GM19239 (cell line): ENCODE measurements around the gene HLA-B.
"Not testable (repeated sequence)": the region's sequence is repeated elsewhere in the genome, so short reads cannot be mapped to it uniquely, and the experiment has no call there.

Experiments
- DNase-seq: peaks from one replicate; pipeline ENCODE4 v3.0.0; 2011; ENCODE audit warnings: low spot score; ENCODE audit not compliant: insufficient read length
- FAIRE-seq: peaks from 2 replicates; lab custom pipeline; 2011; peaks lifted over from hg19 to GRCh38; lab: Jason Lieb, UNC

HLA-B gene

GRCh38 chr6:31356946-31357466 is at the start of gene HLA-B:
Gene HLA-B (minus strand): TSS chr6:31357179. CDS start chr6:31357158, 21 bp downstream.
- DNase-seq = peak; percentile 28
- FAIRE-seq = peak; percentile 81

DNA sequence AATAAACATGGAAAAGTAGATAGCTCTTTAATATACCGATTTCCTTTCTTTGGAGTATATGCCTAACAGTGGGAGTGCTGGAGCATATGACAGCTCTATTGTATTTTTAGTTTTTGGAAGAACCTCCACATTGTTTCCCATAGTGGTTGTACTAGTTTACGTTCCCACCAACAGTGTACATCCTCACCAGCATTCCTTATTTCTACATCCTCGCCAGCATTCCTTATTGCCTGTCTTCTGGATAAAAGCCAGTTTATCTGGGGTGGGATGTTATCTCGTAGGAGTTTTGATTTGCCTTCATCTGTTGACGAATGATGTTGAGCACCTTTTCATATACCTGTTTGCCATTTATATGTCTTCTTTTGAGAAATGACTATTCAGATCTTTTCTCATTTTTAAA is 49.0 kb upstream of the HLA-B start:
- no peak for FAIRE-seq
- DNase-seq = no peak

GRCh38 chr6:31404061-31404364 is 47.0 kb upstream of the HLA-B start:
- FAIRE-seq, DNase-seq: not testable (repeated sequence)

DNA sequence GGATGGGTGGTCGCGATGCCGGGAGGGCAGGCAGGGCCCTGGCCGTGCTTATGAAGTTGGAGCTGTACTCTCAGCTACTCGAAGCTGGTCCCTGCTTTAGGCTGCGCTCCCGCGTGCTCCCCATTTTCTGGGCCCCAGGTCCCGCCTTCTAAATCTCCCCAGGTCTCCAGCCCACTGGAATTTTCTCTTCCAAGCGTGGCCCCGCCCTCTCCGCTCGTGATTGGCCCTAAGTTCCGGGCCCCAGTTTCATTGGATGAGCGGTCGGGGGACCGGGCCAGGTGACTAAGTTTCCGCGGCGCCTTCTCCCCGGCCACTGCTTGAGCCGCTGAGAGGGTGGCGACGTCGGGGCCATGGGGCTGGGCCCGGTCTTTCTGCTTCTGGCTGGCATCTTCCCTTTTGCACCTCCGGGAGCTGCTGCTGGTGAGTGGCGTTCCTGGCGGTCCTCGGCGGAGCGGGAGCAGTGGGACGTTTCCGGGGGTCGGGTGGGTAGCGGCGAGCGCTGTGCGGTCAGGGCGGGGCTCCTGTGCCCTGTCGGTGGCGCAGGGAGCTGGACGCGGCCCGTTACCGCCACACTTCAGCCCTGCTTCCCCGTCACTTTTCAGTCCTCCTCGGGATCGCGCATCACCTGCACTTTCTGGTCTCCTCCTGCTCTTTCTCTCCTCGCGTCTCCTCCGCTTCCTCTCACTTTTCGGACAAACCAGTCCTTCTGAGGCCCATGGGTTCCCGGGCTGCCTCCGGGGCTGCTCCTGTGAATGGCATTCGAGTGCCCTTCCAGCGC is 46.5 kb upstream of the HLA-B start, which contains the start of gene MICA:
MICA (plus strand) TSS at position 313 of the 778 bp plus-strand sequence; CDS start at position 351, 38 bp downstream.
- DNase-seq (peak; percentile 83), FAIRE-seq (peak; percentile 84)

GRCh38 chr6:31402324-31403282 is 45.6 kb upstream of the HLA-B start:
- DNase-seq = no peak
- peak; percentile 69 for FAIRE-seq

GRCh38 chr6:31401403-31401802 is 44.4 kb upstream of the HLA-B start:
- FAIRE-seq (no peak), DNase-seq (no peak)

- peak; percentile 85 for FAIRE-seq
- DNase-seq = no peak
These were observed 43.7 kb upstream of the HLA-B start for GRCh38 chr6:31400467-31401289.

- FAIRE-seq = peak; percentile 62
- DNase-seq = peak; percentile 29
These were observed 42.8 kb upstream of the HLA-B start for GRCh38 chr6:31399589-31400466.

- FAIRE-seq = no peak
- no peak for DNase-seq
These were observed 41.0 kb upstream of the HLA-B start for GRCh38 chr6:31397901-31398525.

DNA sequence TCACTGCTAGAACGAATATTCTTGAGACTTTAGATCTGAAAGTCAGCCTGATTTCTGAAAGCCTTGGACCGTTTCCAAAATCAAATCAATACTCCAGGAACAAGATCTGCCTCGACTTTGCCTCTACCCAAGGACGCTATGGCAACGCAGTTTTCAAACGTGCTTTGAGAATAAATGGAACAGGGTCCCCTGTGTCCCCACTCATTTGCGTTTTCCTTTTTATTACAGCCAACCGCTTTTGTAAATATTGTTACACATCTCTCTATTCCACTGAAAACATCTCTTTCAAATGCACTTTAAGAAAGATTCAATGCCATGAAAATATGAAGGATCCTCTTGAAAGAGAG is 40.1 kb upstream of the HLA-B start:
- FAIRE-seq, DNase-seq: not testable (repeated sequence)

GRCh38 chr6:31396422-31397152 is 39.6 kb upstream of the HLA-B start:
- DNase-seq (peak; percentile 44), FAIRE-seq (peak; percentile 99)

DNA sequence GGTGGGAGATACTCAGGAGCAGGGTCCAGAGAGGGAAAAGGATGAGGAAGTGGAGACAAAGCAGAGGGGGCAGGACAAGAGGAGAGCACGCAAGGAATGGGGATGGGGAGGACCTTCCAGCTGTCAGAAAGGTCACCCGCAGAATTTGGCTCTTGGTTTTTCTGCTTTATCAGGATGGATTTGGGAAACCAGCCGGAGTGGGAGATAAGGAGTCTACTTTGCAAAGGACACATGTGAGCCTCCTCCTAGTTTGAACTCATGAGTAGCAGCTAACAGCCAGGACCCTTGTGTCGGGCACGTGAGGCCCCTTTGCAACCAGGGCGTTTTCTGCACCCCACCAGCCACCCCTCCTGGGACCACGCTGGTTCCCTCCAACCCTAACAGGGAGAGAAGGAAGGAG is 38.9 kb upstream of the HLA-B start:
- FAIRE-seq = no peak
- DNase-seq = no peak

- no peak for FAIRE-seq
These were observed 37.4 kb upstream of the HLA-B start for GRCh38 chr6:31394381-31394780.

DNA sequence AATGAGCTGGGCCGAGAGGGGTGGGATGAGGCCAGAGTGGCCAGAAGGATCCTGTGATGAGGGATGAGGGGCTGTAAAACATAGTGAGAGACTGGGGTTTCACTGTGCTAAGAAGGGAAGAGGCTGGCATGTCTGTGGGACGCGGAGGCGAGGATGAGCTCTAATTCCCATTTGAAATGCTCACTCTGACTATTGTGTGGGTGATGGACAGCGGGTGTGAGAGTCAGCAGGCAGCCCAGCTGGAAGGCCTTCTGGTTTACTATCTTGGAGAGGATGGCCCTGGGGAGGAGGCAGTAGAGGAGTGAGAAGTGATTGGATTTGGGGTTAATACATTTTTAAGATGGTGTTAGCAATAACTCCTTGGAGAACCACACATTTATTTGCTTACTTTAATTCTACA is 37.0 kb upstream of the HLA-B start:
- FAIRE-seq (no peak), DNase-seq (no peak)

More at GRCh38 chr6:31394381-31394780, 37.4 kb upstream of the HLA-B start:
- DNase-seq = no peak

GRCh38 chr6:31389802-31390132 is 32.8 kb upstream of the HLA-B start:
- not testable (repeated sequence) for FAIRE-seq

DNA sequence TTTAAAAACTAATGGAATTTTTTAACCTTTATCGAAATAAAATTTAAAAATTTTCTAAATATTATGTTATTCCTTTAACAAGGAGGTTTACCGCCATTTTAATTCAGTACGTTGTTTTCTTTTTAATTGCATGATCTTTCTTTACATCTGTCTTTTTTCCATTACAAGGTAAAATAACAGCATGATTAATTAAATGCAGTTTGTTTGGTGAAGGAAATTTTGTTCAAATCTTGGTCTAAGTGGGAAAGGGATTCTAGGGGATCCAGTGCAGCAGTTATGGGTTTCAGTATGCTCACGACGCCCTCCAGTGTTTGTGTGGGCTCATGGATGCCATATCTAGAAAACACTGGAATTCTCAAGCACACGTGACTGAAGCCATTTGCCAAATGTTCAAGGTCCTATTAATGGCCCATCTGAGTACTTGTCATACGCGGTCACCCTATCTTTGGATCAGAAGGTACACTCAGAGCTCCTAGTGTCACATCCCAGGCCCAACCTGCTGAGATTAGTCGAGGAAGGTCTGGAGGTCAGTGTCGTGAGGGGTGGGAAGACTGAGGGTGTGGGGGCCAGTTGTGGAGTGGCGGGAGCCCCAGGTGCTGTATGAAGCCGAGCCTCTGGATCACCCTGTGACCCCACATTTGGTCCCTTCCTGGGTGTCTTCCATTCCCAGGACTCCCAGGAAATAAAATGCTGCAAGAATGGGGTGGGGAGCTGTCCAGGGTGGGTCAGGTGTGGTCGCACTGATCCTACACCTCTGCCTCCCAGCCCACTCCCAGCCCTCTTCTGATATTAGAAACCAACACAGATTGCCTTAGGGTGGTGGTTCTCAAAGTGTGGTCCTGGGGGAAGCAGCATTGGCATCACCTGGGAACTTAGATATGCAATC is 32.2 kb upstream of the HLA-B start:
- peak; percentile 63 for FAIRE-seq
- DNase-seq = not testable (repeated sequence)

More at GRCh38 chr6:31389802-31390132, 32.8 kb upstream of the HLA-B start:
- not testable (repeated sequence) for DNase-seq

- FAIRE-seq (no peak), DNase-seq (no peak)
These were observed 30.0 kb upstream of the HLA-B start for GRCh38 chr6:31386977-31387376.
